Endothelial cell of umbilical vein (primary cell): Measurements from ENCODE around the gene LRP1.

Experiments used
- JUN ChIP-seq: IDR thresholded peaks from 2 replicates; pipeline ENCODE4 v1.6.1; 2011; ENCODE audit warnings: borderline replicate concordance, low read depth; ENCODE audit not compliant: insufficient read length, insufficient read depth
- POLR2AphosphoS5 ChIP-seq: IDR thresholded peaks from 2 replicates; pipeline ENCODE4 v1.6.1; 2012; ENCODE audit warnings: low read depth, mild to moderate bottlenecking, control low read depth, low read length, moderate library complexity; ENCODE audit not compliant: insufficient read depth
- TF ChIP-seq, protein P1 (sequence below), 2 donors: IDR thresholded peaks; 1 replicate in 1 of 2; 2 replicates in 1 of 2; pipeline ENCODE4 v1.5.1; 2011; ENCODE audit warnings: low read length in 2 of 2, mild to moderate bottlenecking in 2 of 2, moderate library complexity in 2 of 2, control low read depth in 1 of 2, inconsistent platforms in 1 of 2, low read depth in 1 of 2; ENCODE audit not compliant: insufficient read depth in 1 of 2; ENCODE audit errors: extremely low read depth in 1 of 2
- TF ChIP-seq, protein P2 (sequence below): IDR thresholded peaks from 2 replicates; pipeline ENCODE4 v1.6.1; 2011; ENCODE audit not compliant: insufficient read depth, insufficient read length

DNA sequence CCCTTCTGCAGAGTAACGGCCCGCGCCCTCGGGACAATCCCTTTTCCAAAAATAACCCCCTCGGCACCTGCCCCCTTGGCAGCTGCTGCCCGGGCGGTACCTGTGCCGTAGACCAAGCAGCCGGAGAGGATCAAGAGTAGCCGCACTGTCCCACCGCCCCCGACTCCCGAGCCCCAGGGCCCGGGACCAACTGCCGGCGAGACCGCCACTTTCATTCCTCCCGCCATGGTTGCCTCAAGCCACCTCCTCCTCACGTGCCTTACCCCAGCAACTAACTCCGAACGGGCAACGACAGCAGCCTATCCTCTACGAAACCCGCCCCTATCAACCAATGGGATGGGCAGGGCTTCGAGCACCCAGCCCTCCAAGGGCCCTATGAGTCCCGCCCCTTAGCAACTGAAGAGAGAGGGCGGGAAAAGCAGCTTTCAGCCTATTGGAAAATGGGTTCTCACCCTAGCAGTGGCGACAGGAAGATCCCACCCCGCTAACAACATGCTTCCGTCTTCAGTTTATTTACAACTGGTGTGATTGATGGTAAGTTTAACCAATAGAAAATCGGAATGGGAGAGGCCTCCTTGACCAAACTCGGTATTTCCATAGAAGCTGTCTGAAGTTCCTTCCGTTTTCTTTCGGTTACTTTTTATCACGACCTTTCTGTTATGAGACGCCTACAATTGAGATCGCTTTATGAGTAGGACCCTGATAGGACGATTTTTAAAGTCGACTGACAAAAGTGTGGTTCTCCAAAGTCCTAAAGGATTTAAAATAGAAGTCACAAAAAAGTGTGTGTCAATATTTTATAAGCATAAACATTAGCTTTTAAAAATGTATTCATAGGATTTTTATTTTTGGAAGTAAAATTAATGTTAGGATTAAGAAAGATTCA, 49.5 kb upstream of the LRP1 start, which contains the start of gene NEMP1:
- TF ChIP-seq, protein P1, sequence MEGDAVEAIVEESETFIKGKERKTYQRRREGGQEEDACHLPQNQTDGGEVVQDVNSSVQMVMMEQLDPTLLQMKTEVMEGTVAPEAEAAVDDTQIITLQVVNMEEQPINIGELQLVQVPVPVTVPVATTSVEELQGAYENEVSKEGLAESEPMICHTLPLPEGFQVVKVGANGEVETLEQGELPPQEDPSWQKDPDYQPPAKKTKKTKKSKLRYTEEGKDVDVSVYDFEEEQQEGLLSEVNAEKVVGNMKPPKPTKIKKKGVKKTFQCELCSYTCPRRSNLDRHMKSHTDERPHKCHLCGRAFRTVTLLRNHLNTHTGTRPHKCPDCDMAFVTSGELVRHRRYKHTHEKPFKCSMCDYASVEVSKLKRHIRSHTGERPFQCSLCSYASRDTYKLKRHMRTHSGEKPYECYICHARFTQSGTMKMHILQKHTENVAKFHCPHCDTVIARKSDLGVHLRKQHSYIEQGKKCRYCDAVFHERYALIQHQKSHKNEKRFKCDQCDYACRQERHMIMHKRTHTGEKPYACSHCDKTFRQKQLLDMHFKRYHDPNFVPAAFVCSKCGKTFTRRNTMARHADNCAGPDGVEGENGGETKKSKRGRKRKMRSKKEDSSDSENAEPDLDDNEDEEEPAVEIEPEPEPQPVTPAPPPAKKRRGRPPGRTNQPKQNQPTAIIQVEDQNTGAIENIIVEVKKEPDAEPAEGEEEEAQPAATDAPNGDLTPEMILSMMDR (IDR thresholded peaks at IDR 0.05; ENCODE audit: extremely low read depth in 1 of 2, insufficient read depth in 1 of 2, low read depth in 1 of 2, low read length in 2 of 2) = no peak
- TF ChIP-seq JUN (no peak), POLR2AphosphoS5 (peak; percentile 61)
- TF ChIP-seq, protein P2, sequence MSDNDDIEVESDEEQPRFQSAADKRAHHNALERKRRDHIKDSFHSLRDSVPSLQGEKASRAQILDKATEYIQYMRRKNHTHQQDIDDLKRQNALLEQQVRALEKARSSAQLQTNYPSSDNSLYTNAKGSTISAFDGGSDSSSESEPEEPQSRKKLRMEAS = peak; percentile 91
